Measurements from ENCODE around the gene PTGIS.

- TF ChIP-seq CTCF (IDR thresholded peaks at IDR 0.05) = no peak
- no peak for TF ChIP-seq POLR2A (IDR thresholded peaks at IDR 0.05)
These were observed 78.2 kb downstream of the PTGIS start for GRCh38 chr20:49489688-49490087.

All from thyroid gland (tissue), 4 donors.